Measurements from ENCODE around the gene MICALL2.

DNA sequence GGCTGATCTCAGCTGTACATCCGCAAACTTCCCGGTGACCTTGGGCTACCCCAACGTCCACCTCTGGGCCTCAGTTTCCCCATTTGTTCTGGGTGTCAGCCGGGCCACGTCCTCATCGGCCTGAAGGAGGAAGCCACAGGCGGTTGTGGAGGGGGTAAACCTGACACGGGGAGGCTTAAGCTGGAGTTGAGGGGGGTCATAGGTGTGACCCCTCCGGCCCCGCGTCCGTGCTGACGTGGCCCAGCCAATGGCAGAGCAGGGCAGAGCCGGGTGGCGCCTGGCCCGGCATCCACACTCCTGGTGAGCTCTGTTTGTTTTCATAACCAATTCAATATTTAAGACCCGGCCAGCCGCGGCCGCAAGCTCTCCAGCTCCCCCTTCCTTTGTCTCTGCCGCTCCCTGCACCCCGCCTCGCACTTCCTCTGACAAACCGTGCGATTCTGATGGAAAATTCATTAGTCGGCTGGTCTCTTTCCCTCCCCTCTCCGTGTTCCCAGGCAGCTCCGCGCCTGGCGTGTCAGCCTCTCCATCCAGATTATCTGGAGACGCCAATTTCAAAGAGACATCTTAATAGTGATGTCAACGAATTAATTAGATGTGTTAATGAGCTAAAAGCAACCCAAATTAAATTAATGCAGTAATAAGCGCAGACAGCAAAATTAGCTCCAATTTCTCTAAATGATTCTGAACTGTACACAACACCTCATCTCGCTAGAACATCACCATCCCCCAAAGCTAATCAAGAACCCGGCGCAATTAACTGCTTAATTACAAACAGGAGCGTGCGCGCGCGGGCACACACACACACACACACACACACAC, 55.4 kb downstream of the MICALL2 start:
- TF ChIP-seq, protein P1, sequence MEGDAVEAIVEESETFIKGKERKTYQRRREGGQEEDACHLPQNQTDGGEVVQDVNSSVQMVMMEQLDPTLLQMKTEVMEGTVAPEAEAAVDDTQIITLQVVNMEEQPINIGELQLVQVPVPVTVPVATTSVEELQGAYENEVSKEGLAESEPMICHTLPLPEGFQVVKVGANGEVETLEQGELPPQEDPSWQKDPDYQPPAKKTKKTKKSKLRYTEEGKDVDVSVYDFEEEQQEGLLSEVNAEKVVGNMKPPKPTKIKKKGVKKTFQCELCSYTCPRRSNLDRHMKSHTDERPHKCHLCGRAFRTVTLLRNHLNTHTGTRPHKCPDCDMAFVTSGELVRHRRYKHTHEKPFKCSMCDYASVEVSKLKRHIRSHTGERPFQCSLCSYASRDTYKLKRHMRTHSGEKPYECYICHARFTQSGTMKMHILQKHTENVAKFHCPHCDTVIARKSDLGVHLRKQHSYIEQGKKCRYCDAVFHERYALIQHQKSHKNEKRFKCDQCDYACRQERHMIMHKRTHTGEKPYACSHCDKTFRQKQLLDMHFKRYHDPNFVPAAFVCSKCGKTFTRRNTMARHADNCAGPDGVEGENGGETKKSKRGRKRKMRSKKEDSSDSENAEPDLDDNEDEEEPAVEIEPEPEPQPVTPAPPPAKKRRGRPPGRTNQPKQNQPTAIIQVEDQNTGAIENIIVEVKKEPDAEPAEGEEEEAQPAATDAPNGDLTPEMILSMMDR (conservative IDR thresholded peaks at IDR 0.05 in 1 of 2, IDR thresholded peaks at IDR 0.05 in 1 of 2; ENCODE audit: low read depth in 1 of 2, low read length in 2 of 2) = peak; percentile 12 to 35
- TF ChIP-seq EZH2 (IDR thresholded peaks at IDR 0.05; ENCODE audit: low read length, missing control alignments) = peak; percentile 61

Data from fibroblast of lung (primary cell).